Fibroblast of skin of right quadriceps (primary cell): Measurements from ENCODE around the gene LCN9.
"Not testable (repeated sequence)": the region's sequence is repeated elsewhere in the genome, so short reads cannot be mapped to it uniquely, and the experiment has no call there.

Experiments used
- DNase-seq: peaks from one replicate; pipeline ENCODE4 v3.0.0-alpha.2; 2013

Gene LCN9

DNA sequence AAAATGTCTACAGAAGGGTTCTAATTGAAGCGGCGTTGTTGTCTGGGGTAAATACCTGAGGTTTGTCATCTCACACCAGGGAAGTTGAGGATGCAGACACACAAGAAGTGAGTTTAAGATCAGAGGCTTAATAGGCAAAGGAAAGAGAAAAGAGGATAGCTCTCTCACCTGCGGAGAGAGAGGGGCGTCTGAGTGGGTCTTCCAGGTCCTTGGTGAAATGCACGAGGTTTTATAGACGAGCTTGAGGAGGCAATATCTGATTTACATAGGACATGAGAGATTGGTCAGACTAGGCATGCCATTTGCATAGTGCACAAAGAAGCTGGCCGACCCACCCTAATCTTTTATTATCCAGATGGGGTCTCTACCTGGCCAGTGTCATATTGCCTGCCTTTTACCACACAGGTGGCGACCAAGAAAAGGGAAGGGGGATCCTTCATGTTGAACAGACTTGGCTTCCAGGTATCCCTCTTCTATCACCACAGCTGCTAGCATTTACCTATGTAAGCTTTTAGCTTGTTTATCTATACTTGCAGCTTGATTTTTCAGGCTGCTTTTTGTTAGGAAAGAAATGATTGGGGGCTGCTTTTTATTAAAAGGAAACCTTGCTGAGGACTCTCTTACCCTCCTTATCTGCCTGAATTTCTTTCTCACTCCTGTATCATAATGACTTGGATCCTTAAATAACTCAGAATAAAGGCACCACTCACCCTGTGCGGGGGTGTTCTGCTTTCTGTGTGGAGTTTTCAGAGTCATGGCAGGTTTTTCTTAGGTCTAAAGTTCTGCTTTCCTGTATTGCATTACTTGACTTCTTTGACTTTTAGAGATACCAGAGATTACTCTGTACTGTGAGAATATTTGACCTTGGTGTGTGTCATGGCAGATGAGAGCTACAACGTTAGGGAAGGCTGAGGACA lies 14.4 kb upstream of the LCN9 start:
- DNase-seq = no peak

GRCh38 chr9:135649508-135649907 lies 13.6 kb upstream of the LCN9 start:
- DNase-seq = no peak

DNA sequence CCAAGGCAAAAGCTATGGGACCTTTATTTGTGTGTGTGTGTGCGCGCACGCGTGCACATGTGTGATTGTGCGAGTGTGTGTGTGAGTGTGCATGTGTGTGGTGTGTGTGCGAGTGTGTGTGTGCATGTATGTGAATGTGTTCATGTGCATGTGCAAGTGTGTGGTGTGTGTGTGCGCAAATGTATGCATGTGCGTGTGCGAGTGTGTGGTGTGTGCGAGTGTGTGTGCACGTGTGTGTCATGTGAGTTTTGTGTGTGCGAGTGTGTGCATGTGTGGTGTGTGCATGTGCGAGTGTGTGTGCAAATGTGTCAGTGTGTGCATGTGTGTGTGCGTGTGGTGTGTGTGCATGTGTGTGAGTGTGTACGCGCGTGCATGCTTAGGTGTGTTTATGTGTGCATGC lies 12.7 kb upstream of the LCN9 start:
- DNase-seq = no peak

- no peak for DNase-seq
Observed at GRCh38 chr9:135655317-135655716, 7.8 kb upstream of the LCN9 start.

GRCh38 chr9:135657416-135657815 lies 5.7 kb upstream of the LCN9 start:
- no peak for DNase-seq

DNA sequence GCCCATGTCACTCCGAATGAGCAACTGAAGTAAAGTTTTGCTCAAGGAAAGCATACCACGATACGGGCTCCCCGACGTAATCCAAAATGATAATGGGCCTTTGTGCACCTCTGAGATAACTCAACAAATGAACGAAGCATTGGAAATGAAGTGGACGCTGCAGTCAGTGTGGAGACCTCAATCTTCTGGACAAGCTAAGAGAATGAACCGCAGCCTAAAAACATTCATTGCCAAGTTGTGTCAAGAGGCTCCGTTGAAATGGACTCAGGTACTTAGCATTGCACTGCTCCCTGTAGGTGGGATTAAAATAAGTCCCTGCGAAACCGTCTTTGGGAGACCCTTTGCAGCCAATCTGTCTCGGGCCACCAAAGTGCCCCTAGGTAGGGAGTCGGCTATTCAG lies 3.9 kb upstream of the LCN9 start:
- DNase-seq = no peak

- no peak for DNase-seq
Observed at GRCh38 chr9:135660407-135660806, 2.7 kb upstream of the LCN9 start.

GRCh38 chr9:135661816-135662560 lies 1.1 kb upstream of the LCN9 start:
- DNase-seq = no peak

GRCh38 chr9:135663451-135663770 lies 302 bp downstream of the LCN9 start:
- no peak for DNase-seq

DNA sequence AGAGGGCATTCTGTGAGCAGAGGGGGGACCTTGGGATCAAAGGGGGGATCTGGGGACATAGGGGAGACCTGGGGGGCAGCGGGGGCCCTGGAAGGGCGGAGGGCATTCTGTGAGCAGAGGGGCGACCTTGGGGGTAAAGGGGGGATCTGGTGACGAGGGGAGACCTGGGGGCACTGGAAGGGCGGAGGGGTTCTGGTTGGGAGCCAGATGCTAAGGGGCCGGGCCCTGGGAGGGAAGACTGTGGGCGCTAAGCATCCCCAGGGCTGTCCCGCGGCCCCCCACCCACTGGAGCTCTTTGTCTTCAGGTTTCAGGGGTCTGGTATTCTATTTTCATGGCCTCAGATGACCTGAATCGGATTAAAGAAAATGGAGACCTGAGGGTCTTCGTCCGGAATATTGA lies 748 bp downstream of the LCN9 start:
- DNase-seq = no peak

DNA sequence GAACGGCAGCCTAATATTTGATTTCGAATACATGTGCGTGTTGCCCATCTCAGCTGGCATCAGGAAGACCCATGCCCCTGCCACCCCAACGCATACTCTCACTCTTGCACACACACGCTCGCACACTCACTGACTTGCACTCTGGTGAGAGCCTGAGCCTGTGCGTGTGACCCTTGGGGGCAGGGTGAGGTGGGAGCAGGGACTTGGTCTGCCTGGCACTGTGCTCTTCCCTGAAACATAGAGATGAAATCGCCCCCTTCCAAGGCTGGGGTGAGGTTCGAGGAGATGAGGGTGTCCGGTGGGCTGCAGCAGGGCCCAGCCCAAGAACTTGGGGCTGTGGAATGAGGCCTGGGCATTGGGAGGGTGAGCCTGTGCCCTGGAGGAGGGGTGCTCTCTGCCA lies 1.2 kb downstream of the LCN9 start:
- DNase-seq = no peak

DNA sequence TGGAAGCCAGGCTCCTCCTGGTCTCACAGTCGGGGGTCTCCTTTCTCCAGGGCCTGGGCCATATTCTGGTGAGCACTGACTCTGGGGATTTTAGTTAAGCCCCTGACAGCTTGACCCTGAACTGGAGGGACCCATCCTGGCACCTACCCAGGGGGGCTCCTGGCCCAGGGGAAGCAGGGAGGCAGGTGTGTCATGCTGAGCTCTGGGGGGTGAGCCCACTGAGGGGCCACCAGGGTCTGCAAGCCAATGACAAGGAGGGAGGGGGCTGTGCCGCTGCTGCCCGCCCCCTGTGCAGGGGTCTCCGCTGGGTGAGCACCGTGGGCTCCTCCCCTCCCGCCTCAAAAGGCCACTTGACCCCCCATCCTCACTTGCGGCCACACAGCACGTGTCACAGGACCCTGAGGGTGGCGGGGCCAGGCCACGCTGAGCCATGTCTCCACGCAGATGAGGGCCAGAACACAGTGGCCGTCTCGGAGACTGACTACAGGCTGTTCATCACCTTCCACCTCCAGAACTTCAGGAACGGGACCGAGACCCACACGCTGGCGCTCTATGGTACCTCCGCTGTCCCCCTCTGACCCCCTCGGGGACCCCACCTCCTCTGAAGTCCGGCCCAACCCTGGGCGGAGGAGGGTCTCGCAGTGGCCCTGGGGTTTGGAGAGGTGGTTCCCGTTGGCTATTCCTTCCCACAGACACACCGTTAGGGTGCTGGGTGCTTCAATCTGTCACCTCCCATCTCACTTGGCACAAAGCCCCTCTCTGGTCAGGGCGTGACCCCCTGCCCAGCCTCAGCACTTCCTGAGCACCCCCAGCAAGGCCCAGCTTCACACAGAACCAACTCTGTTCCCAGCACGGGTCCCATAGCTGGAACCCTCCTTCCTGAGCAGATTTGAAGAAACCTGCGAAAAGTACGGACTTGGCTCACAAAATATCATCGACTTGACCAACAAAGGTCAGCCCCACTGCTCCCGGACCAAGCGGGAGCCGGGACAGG lies 2.0 kb downstream of the LCN9 start:
- no peak for DNase-seq

GRCh38 chr9:135665795-135666189 lies 2.7 kb downstream of the LCN9 start:
- DNase-seq = no peak

GRCh38 chr9:135666534-135667462 lies 3.7 kb downstream of the LCN9 start:
- no peak for DNase-seq

- no peak for DNase-seq
Observed at GRCh38 chr9:135667463-135668001, 4.4 kb downstream of the LCN9 start.

DNA sequence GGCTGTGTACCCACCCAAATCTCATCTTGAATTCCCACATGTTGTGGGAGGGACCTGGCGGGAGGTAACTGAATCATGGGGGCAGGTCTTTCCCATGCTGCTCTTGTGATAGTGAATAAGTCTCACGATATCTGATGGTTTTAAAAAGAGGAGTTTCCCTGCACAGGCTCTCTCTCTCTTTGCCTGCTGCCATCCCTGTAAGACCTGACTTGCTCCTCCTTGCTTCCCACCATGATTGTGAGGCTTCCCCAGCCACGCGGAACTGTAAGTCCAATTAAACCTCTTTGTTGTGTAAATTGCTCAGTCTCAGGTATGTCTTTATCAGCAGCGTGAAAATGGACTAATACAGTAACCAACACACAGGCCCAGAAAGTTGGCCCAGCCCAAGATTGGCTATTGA lies 5.9 kb downstream of the LCN9 start:
- DNase-seq = not testable (repeated sequence)

GRCh38 chr9:135669616-135670285 lies 6.6 kb downstream of the LCN9 start:
- DNase-seq = no peak

DNA sequence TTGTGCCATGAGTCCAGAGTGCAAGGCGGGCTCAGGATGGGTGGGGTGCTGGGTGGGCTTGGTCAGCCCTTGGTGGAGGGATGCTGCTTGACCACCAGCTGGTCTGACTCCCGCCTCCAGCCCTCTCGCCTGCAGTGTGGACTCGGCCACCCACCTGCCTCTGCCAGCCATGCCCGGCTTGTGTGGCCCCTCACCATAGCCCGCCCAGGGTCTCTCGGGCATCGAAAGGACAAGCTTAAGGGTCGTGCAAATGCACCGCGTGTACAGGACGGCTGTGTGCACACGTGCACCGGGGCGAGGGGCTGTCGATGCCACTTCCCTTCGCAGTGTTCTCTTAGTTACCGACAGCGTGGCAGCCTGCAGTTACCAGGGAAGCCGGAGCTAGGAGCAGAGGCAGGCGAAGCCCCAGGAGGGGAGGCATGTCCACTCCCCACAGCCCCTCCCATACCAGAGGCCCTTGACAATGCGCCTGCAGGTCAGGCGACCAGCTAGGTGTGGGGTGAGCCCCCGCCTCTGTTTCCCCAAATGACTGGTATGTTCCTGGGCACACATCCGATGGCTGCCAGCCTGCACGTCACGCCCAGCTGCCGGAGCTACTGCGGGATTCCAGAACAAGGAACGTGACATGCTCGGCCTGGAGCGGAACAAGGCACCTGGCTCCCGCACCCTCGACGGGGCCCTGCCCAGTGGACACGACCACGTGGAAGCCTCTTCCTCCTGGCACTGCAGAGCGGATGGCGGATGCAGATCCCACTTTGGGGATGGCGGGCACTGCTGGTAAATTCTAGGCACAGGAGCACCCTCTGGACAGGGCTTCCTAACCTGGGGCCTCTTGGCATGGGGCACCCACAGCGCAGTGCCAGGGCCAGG lies 7.8 kb downstream of the LCN9 start:
- no peak for DNase-seq

- DNase-seq = no peak
Observed at GRCh38 chr9:135671591-135672041, 8.5 kb downstream of the LCN9 start.

DNA sequence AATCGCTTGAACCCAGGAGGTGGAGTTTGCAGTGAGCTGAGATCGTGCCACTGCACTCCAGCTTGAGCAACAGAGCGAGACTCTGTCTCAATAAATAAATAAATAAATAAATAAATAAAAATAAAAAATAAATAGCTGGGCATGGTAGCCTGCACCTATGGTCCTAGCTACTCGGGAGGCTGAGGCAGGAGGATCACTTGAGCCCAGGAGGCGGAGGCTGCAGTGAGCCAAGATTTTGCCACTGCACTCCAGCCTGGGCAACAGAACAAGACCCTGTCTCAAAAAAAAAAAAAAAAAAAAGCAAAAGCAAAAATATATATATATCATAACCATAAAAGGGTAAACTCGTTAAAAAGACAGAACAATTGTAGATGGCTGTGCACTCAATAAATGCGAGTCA lies 9.7 kb downstream of the LCN9 start:
- DNase-seq = not testable (repeated sequence)
